HG02938 (cell line): ENCODE data around the gene MAPK14.

ENCODE experiments used
- ATAC-seq: cut with Tn5 transposase; IDR thresholded peaks from one replicate; pipeline ENCODE4 v1.9.1; 2021; ENCODE audit warnings: mild to moderate bottlenecking, moderate library complexity; ENCODE audit not compliant: unreplicated experiment

MAPK14 gene

DNA sequence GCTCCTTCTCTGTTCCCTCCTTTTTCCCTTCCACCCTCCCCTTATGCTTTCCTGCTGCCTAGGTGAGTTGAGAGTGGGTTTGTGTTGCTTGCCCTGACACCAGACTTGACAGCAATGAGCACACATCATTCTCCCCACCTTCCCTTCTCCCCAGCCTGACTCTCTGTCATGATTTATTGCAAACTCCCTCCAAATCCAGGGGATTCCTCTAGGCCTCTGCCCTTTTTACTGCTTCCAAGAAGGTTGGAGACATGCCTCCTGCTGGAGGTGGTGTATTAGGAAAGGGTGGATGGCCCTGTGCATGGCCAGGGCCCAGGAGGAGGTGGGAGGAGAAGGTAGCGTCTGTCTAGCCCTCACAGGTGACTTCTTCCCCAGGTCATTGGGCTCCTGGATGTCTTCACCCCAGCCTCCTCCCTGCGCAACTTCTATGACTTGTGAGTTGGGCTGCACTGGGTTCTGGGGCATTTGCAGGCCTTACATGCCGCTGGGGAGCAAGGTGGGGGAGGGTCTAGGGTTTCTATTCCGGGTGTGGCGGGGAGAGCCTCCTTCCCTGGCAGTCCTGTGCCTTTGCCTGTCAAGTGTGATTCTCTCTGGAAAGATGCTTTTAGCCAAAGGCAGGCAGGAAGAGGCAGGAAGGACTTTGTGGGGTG is 104.8 kb downstream of the MAPK14 start:
- ATAC-seq: no peak

DNA sequence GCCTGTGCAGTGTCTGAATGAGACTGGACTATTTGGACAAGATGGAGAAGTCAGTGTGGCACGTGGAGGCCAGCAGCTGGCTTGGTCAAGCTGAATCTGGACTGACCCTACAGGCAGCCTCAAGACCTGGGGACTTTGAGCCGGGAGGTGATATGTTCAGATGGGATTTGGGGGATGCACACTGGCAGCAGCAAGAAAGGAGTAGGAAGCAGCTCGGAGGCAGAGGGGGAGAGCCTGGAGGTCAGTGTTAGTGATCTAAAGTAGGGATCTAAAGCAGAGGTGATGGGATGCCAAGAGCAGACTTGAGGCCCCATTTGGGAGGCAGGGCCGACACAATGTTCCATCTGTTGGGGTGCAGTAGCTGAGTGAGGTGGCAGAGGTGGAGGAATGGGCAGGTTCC is 105.5 kb downstream of the MAPK14 start:
- no peak for ATAC-seq

DNA sequence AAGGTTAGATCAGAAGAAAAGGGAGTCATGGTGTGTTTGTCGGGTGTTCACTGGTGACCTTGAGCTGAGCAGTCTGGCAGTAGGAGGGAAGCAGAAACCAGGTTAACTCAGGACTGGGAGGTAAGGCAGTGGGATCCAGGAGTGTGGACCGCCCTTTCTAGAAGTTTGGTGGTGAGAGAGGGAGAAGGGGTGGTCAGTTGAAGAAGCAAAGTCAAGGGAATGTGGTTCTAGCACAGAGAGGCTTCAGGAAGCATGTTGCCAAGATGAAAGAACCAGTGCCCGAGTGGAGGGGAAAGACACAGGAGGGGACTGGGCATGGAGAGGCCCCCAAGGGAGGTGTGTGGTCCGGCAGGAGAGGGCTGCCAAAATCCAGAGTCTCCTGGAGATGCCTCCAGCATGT is 106.3 kb downstream of the MAPK14 start:
- ATAC-seq: no peak

DNA sequence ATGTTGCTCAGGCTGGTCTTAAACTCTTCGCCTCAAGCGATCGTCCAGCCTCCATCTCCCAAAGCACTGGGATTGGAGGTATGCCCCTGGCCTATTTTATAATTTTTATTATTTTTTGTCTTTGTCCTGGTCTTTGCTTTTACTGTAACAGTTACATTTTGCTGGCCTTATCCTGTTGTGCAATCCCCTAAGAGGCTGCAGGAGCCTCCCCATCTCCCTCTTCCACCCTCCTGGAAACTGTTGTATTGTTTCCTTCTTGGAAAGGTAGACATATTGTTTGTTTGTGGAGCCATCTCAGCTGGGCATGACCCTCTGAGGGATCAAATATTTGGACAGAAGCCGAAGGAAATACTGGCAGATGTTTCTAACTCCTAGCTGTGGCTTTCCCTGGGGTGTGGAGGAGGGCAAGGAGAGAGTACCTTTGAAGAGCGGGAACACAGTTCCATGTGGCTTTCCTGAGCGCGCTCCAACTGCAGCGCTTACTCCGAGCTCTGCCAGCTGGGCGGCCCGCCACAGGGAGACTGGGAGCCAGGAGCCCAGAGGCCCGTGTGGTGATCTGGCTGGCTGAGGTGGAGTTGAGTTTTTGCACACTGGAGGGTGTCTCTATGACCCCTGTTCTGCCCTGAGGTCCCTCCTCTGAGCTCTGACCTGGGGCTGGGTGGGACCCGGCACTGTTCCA is 107.6 kb downstream of the MAPK14 start:
- no peak for ATAC-seq

DNA sequence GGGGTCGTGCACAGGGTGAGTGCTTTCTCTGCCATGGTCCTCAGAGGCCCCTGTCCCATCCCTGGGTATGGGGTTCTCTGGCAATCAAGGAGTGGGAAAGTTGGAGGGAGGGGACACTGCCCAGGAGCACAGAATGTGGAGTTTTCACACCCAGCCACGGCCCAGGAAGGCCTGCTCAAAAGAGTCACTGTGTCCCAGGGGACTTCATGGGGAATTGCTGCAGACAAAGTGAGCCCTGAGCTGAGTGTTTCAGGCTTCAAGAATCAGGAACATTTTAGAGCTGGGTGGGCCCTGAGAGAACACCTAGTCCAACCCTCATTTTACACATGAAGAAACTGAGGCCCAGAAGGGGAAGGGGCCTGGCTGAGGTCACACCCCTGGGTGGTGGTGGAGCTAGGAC is 108.4 kb downstream of the MAPK14 start:
- ATAC-seq: no peak

DNA sequence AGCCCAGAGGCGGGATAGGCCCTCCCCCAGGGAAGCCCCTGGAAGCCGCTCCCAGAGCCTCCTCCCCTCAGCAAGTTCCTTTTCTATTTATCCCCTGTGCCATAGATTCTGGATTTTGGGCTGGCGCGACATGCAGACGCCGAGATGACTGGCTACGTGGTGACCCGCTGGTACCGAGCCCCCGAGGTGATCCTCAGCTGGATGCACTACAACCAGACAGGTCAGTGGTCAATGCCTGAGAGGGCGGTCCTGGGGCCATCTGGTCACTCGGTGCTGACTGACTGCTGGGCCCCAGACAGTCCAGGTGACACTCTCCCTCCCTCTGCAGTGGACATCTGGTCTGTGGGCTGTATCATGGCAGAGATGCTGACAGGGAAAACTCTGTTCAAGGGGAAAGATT is 108.9 kb downstream of the MAPK14 start:
- no peak for ATAC-seq

DNA sequence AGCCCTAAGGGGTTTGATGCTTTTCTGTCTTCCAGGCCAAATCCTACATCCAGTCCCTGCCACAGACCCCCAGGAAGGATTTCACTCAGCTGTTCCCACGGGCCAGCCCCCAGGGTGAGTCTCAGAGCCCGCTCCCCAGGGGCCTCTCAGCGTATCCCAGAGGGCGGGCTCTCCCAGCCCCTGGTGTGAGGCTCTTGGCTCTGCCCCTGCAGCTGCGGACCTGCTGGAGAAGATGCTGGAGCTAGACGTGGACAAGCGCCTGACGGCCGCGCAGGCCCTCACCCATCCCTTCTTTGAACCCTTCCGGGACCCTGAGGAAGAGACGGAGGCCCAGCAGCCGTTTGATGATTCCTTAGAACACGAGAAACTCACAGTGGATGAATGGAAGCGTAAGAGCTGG is 111.1 kb downstream of the MAPK14 start:
- ATAC-seq: no peak

DNA sequence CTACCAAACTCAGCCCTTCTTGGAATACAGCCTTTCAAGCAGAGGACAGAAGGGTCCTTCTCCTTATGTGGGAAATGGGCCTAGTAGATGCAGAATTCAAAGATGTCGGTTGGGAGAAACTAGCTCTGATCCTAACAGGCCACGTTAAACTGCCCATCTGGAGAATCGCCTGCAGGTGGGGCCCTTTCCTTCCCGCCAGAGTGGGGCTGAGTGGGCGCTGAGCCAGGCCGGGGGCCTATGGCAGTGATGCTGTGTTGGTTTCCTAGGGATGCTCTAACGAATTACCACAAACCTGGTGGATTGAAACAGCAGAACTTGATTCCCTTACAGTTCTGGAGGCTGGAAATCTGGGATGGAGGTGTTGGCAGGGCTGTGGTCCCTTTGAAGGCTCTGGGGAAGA is 111.8 kb downstream of the MAPK14 start:
- no peak for ATAC-seq

DNA sequence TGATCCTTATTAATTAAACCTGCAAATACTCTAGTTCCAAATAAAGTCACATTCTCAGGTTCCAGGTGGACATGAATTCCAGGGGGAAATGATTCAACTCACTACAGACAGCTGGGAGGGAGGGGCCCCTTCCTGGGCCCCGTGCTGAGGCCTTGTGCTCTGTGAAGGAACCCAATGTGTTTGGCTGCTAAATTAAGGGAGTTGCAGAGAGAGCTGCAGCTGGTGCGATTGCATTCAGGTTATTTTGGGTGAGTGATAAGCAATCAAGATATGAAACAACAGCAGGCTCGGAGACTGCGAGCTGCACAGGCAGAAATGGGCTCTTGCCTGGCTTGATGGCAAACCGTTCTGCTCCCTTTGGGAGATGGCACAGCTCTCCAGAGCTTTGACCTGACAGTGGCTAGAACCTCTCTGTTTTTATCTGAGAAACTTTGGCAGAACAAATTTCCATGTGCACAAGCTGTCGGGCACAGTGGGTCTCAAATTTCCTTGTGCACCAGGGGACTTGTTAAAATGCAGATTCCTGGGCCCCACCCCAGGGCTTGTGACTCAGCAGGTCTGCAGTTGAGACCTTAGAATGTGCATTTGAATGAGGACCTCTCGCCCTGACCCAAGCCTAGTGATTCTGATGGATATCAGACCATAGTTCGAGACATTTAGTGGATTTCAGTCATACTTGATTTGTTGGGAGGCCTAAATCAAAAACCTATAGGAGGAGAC is 112.5 kb downstream of the MAPK14 start:
- ATAC-seq: no peak

DNA sequence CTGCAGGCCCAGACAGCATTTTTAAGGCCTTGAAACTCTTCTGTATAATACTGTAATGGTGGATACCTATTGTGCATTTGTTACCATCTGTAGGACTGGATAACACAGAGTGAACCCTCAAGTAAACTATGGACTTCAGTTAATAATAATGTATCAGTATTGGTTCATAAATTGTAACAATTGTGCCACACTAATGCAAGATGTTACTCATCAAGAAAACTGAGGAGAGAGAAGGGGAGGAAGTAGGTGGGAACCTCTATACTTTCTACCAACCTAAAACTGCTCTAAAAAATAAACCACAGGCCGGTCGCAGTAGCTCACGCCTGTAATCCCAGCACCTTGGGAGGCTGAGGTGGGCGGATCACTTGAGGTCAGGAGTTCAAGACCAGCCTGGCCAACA is 113.5 kb downstream of the MAPK14 start:
- no peak for ATAC-seq

DNA sequence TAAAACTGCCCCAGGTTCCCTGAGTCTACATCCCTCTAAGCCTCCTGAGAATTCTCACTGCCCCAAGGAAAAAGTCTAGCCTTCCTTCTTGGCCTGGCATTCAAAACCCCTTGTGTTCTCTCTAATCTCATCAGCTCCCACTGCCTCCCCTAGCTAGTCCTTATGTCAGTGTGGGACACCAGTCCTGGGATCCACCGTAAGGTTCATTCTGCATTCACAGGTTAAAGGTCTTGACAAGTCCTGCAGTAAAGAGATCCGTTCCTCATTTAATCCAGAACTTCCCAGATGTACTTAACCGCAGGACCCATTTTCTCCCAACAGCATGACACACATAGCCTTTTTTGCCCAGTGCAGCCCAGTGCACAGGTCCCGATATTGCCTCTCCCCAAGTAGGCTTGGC is 114.4 kb downstream of the MAPK14 start:
- no peak for ATAC-seq

DNA sequence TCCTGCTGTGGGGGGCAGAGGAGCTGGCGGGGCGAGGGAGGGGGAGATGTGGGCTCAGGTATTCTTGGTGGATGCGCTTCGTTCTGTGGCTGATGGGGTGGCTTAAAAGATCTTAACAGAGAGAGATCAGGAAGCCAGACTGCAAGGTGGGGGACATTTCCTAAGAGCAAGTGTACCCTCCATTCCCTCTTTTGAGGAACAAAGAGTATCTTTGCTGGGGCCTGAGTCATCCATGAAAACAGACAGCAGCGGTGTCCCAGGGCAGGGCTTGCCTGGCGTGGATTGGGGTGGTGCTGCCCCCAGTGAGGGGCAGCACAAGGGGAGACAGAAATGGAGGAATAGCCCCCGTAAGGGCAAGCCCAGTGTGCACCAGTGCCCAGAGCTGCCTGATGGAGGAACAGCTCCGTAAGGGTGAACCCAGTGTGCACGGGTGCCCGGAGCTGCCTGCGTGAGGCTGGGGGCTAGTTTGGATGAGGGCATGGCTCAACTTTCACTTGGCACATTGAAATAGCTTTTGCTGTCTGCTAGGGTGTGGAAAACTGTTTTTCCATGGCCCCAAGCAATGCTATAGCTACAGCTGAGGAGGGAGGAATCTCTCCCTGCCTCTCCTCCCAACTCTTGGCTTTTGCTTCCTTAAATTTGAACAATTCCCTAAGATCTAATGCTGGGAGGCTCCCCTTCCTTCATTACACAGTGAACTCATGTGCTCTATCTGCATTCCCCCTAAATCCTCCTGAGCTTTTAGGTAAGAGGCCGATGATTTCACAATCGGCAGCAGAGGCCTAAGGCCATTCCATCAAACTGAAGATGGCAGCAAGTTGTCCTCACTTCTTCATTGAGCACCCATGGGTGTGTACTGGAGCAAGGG is 115.6 kb downstream of the MAPK14 start:
- no peak for ATAC-seq

DNA sequence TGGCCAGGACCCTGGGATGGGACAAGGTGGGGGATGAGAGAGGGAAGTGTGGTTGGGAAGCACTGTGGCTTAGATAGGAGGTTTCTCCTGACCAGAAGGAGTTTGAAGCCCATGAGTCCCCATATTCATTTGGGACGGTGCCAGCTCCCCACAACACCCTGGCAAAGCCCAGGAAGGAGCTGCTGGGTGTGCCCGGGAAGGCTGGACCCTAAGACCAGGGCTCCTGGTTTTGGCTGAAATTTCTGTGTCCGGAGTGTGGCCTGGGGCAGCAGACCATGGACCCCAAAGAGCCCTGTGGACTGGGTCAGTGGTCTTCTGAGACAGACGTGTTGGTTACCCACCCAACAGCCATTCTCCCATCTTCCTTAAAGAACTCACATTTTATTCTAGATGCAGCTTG is 117.9 kb downstream of the MAPK14 start:
- no peak for ATAC-seq

DNA sequence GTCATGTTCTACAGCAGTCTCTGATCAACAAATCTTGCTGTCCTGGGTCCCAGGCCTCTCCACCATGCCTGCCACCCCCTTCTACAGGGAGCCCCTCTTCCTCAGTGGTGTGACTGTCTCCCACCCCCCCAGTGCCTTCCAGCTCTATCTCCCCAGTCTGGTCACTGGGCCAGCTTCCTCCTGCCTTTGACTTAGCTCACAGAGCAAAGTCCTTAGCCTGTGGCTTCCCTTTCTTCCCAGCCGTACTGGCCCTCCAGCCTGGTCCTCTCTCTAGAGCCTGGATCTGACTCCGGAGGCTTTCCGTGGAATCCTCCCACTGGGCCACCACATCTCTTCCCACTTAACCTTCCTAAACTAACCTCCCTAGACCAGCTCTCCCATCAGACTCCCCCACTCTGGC is 119.7 kb downstream of the MAPK14 start:
- ATAC-seq: no peak

DNA sequence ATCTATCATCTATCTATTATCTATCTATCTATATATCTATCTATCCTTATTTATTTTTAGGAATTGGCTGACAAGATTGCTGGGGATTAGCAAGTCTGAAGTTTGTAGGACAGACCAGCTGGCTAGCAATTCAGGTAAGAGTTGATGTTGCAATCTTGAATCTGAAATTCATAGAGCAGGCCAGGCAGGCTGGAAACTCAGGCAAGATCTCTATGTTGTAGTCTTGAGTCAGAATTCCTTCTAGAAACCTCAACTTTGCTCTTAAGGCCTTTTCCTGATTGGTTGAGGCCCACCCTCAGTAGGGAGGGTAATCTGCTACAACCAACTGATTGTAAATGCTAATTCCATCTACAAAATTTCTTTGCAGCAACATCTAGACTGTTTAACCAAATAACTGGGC is 121.9 kb downstream of the MAPK14 start:
- no peak for ATAC-seq

DNA sequence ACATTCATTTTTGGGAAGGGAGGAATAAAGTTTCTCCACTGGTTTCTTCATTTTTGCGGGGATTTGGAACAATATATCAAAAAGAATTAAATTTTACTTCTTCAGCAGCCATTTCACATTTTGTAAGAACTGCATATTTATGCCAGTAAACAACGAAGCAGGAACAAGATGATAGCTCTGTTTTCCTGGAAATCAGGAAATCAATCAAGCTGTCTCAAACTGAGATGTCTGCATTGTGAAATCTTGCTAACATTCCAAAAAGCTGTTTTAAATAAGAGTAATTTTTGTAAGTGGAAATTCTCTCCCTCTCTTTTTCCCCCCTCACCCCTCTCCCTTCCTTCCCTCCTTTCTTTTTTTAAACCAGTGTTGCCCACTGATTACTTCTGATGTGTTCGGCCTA is 122.7 kb downstream of the MAPK14 start:
- ATAC-seq: no peak

DNA sequence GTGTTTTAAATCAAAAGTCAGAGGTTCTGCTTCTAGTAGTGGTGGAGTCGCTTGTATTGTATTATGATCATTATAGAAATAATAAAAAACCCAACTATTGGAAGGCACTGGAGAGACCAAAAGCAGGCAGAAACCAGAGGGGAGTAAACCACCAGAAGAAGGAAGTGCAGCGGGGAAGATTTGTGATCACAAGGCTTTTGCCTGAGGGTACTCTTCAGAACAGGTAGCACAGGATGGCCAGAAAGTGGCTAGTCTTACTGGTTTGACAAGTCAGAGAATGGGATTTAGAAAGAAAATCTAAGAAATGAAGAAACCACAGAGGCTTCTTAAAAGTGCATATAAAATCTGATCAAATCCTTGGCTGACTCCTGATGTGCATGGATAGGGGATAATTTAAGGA is 126.7 kb downstream of the MAPK14 start:
- no peak for ATAC-seq

DNA sequence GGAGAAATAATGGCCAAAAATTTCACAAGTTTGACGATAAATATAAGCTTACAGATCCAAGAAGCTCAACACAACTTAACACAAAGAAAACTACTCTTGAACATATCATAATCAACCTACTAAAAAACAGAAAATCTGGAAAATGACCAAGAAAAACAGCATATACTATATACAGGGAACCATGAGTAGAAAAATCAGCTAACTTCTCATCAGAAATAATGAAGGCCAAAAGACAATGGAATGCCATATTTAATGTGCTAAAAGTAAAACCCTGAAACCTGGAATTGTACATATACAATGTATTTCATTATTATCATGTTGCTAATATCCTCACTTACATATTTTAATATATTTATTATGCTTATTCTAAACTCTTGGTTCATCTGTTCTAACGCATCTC is 128.1 kb downstream of the MAPK14 start:
- ATAC-seq: no peak

DNA sequence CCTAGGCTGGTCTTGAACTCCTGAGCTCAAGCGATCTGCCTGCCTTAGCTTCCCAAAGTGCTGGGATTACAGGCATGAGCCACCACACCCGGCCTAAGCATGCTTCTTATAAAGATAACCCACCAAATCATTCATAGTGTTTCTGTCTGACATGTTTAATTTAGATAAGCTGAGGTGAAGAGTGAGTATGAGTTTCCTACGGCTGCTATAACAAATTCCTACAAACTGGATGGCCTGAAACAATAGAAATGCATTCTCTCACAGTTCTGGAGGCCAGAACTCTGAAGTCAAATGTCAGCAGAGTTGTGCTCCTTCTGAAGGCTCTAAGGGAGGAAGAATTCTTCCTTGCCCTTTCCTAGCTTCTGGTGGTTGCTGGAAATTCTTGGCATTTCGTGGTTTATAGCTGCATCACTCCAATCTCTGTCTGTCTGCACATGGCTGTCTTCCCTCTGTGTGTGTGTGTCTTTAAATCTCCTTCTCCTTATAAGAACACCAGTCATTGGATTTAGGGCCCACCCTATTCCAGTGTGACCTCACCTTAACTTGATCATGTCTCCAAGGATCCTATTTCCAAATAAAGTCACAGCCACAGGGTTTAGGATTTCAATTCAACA is 132.6 kb downstream of the MAPK14 start:
- ATAC-seq: no peak
